Fibroblast of peridontal ligament (primary cell): ENCODE results near the gene DIP2A.
A peak's percentile ranks its signal among the peaks of the same experiment; 100 is the strongest.

Source experiments
- DNase-seq: peaks from one replicate; pipeline ENCODE4 v3.0.0-alpha.2; 2010; ENCODE audit errors: extremely low read depth

Gene DIP2A

GRCh38 chr21:46480466-46480865 lies 21.8 kb downstream of the DIP2A start:
- DNase-seq: no peak

GRCh38 chr21:46482225-46482845 lies 23.6 kb downstream of the DIP2A start:
- DNase-seq: no peak

GRCh38 chr21:46482846-46483231 lies 24.1 kb downstream of the DIP2A start:
- no peak for DNase-seq

- DNase-seq: no peak
Observed at GRCh38 chr21:46483300-46484295, 24.9 kb downstream of the DIP2A start.

DNA sequence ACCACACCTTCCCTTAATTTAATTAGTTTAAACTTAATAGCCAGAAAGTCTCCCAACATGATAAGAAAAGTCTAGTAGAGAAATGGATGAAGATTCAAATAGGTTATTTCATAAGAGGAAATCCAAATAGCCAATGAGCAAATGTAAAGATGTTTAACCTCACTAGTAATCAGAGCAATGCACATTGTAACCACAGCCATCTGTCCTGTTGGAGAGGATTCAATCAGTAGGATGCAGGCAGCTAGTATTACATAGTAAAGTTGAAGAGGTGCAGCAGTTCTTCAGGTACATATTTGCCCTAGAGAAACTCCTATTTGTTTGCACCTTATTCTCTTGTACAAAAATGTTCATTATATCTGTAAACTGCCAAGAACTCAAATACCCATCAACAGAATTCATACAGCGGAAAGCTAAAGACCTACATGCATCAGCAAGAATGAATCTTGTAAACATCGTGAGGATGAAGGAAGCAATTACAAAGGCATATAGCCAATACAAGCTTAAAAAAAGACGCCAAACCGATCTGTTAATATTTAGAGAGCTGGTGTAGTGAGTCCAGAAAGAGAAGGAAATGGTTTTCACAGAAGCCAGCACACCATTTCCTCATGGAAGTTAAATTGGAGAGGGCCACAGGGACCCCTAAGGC lies 27.9 kb downstream of the DIP2A start:
- peak; percentile 36 for DNase-seq

DNA sequence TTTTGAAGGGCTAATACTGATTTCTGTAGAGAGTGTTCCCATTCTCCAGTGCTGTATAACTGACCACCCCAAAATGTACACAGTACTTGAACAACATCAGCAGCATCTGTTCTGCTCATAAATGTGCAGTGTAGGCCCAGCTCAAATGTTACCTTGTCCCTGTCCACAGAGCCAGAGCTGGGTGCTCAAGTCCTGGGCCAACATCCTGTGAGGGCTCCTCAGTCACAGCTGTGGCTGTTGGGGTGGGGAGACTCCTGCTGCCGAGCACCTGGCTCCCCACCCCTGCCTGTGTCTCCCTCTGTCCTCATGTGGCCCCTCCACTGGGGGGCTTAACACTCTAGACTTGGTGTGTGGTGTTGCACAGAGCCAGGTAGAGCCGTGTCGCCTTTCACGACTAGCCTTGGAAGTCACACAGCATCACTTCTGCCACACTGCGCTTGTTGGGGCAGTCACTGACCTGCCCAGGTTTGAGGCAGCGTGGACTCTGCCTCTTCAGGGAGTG lies 30.5 kb downstream of the DIP2A start:
- DNase-seq: no peak

GRCh38 chr21:46489800-46490199 lies 31.1 kb downstream of the DIP2A start:
- DNase-seq: no peak

GRCh38 chr21:46491553-46491952 lies 32.9 kb downstream of the DIP2A start:
- DNase-seq: no peak

DNA sequence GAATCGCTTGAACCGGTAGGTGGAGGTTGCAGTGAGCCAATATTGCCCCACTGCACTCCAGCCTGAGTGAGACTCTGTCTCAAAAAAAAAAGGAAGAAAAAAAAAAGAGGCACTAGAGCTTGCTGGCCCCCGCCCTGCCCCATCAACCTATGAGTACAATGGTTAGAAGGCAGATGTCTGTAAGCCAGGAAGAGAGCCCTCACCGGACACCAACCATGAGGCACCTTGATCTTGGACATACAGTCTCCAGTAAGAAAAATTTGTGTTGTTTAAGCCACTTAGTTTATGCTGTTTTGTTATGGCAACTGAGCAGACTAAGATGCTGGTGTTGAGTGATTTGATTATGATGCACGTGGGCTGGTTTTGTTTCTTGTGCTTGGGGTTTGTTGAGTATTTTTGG lies 34.2 kb downstream of the DIP2A start:
- DNase-seq: no peak

GRCh38 chr21:46493828-46494227 lies 35.1 kb downstream of the DIP2A start:
- DNase-seq: no peak

- no peak for DNase-seq
Observed at GRCh38 chr21:46498335-46499050, 39.8 kb downstream of the DIP2A start.

DNA sequence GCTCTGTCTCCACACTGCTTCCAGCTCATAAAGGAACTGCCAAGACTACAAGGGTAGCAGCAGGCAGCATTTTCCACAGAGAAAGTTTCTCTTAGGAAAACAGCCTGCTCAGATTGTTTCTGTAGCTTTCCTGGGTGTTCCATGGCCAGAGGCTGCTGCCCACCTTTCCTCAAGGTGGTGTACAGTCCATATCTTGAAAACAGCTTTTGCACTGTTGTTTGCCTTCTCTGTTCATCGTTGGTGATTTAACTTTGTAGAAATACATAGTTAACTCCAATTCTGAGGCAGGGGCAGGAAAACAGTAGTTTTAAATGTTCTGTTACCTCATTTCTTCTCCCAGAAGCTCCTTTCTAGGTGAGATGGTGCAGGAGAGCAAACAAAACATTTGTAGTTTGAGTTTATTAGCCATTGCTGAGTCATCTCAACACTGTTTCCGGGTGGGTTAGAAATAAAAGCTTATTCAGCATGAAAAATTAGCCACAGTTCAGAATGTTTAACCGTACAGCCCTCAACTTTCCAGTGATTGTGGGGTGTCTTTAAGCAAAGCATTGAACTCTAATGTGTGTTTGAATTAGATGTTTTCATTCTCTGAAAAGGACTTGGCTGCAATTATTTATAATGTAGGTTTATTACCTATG lies 41.7 kb downstream of the DIP2A start:
- DNase-seq: no peak

- DNase-seq: no peak
Observed at GRCh38 chr21:46503922-46504550, 45.3 kb downstream of the DIP2A start.

DNA sequence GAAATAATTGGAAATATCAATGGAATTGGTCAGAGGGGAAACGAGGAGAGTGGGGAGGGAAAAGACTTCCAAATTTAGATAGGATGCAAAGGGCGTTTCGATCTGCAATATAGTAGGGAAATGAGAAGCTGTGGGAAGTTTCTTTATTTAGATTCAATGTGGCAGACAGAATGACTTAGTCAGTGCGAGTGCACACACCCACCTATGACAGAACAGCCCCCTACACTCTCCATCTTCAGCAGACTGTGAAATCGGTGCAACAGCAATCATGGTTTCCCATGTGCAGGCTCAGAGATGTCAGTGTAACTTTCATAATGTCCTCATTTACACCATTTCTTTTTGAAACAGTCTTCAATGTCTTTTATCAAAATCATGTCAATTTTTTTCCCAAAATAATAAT lies 46.0 kb downstream of the DIP2A start:
- no peak for DNase-seq

DNA sequence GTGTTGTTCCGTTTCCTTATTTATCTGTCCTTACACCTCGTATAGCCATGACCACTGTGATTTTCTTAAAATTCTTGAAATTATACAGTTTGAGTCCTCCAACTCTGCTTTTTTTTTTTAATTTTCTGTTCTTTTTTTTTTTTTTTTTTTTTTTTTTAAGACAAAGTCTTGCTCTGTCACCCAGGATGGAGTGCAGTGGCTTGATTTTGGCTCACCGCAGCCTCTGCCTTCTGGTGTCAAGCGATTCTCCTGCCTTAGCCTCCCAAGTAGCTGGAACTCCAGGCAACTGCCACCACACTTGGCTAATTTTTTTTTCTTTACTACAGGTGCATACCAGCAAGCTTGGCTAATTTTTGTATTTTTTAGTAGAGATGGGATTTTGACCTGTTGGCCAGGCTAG lies 48.9 kb downstream of the DIP2A start:
- DNase-seq: no peak

DNA sequence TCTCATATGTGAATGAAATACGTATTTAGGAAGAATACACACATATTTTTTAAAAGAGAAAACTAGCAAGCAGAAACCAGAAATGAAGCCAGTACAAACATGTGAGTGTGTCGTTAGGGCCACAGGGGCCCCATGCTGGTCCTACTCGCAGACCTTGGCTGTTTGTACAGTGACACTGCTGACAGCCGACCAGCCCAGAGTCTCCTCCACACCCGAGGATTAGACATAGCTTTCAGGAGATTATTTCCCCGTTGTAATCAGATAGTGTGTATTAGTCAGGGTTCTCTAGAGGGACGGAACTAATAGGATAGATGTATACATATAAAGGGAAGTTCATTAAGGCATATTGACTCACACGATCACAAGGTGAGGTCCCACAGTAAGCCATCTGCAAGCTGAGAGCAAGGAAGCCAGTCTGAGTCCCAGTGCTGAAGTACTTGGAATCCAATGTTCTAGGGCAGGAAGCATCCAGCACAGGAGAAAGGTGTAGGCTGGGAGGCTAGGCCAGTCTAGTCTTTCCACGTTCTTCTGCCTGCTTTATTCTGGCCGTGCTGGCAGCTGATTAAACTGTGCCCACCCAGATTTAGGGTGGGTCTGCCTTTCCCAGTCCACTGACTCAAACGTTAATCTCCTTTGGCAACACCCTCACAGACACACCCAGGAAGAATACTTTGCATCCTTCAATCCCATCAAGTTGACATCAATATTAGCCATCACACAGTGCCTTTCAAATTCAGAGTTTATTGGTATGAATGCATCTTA lies 51.2 kb downstream of the DIP2A start:
- DNase-seq: peak; percentile 46

DNA sequence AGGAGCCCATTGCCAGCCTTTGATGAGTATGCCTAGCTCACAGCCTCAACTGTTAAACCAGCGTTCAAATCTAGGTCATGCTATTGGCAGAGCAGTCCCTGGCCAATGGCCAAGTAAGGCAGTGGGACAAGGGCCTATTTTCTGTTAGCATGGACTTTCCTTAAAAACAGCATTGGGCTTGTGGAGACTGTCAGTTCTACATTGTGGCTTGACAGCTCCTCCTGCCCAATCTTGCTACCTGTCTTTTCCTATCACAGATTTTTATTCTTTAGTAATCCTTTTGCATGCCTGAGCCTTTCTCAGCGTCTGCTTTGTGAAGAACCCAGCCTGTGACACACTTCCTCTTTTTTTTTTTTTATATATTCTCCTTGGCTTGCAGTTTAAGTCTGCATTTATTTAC lies 56.4 kb downstream of the DIP2A start:
- DNase-seq: peak; percentile 30

- DNase-seq: no peak
Observed at GRCh38 chr21:46516068-46516467, 57.4 kb downstream of the DIP2A start.

DNA sequence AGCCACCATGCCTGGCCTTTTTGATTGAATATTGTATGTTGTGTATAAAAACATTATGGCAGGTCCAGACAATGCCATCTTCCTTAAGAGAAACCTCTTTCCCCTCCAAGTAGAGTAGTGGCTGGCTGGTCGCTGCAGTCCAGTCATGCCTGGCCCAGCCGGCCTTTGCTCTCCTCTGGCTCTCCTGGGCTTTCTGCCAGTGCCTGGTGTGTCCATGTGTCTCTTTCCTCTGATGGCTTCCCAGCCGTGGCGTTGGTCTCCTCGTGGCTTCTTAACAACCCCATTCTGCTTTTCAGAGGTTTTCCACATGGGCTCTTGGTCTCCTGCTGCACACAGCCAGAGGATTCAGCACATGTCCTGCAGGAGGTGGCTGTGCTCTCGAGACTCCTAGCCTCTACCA lies 58.7 kb downstream of the DIP2A start:
- no peak for DNase-seq

GRCh38 chr21:46518983-46519583 lies 60.4 kb downstream of the DIP2A start:
- DNase-seq: no peak
